ENCODE data around the gene OTULINL.

OTULINL gene

DNA sequence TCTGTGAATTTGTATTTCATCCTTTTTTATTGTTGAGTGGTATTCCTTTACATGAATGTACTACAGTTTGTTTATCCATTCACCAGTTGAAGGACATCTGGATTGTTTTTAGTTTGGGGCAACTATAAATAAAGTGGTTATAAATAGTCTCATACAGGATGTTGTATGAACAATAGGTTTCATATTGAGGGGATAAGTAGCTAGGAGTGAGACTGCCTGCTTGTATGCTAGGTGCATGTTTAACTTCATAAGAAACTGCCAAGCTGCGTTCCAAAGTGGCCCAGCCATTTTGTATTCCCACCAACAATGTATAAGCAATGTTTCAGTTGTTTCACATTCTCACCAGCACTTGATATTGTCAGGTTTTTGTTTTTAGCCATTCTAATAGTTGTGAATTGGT, 21.5 kb downstream of the OTULINL start:
- DNase-seq: no peak

DNA sequence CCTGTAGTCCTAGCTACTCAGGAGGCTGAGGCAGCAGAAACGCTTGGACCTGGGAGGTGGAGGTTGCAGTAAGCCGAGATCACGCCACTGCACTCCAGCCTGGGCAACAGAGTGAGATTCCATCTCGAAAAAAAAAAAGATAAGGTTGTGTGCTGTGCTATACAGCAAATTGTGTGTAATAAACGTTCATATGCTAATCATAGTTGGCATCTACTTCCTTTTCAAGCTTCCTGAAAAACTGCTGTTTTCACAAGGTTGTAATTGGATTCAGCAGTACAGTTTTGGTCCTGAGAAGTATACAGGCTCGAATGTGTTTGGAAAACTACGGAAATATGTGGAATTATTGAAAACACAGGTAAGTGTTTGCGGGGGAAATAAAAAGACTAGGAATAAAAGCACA, 25.5 kb downstream of the OTULINL start:
- no peak for DNase-seq

- DNase-seq: peak; percentile 35
Observed at GRCh38 chr5:14608169-14608568, 26.6 kb downstream of the OTULINL start.

- DNase-seq: no peak
Observed at GRCh38 chr5:14611737-14612136, 30.1 kb downstream of the OTULINL start.

DNA sequence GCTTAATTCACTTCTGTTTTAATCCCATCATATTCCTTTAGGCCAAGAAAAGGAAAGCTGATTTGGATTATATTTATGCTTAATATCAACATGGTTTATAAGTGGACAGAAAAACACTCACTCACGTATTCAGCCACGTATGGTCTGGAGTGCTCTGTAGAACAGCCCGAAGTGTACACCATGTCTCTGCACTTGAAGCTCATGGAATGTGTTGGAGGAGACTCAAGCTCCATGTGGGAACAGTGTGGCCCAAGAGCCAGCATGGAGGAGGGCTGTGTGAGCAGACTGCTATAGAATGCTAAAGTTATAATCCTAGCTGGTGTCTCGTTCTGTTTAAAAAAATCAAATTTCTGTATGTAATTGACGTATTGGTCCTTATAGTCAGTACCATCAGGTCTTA, 32.9 kb downstream of the OTULINL start:
- no peak for DNase-seq

DNA sequence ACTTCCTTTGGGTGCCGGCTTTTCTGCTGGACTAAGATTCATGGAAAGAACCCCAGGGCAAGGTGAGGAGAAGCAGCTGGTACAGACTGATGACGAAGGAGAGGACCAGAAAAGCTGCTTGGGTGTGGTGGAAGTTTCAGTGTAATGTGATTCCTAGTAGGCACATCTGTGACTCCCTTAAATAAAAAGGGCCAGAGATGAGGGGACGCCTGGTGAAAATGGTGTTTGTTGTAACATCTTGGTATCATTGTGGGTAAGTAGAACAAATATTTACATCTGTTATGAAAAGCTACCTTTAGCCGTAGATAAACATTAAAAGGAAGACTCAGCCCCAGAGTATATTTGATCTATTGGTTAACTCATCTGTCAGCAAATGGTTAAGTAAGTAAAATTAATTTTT, 33.8 kb downstream of the OTULINL start:
- no peak for DNase-seq

DNA sequence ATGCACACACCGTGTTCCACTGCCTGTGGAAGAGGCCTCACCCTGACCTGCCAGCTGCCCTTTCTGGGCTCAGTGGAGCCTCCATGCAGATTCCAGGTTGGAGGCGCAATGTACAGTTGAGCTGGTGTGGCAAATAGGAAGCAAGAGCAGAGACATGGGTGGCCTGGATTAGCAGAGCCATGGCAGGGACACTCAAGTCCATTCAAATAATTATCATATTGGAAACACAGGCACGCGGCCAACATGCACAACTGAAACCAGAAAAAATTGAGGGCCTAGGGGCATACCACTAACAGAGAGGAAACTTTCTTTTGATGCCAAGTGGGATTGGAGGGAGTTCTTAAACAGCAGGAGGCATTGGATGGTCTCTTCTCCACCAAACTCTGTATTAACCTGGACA, 35.8 kb downstream of the OTULINL start:
- DNase-seq: no peak

- no peak for DNase-seq
Observed at GRCh38 chr5:14627270-14627669, 45.7 kb downstream of the OTULINL start.

- DNase-seq: peak; percentile 42
Observed at GRCh38 chr5:14628346-14628745, 46.8 kb downstream of the OTULINL start.

DNA sequence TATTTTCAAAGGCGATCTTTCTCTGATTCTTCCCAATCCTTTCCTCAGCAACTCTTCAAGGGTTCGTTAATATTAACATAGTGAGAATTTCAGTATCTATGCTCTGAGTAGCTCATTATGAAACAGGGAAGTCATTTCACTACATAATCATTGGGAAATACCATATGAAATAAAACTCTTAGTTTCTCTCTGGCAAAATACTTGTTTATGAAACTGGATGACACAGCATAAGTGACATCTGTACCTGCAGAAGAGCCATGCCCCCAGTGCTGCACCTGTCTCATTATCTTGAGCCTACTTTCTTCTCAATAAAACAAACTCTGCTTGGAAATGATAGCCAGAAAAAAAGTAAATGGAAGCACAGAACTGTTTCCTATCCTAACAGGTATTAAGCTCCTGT, 49.1 kb downstream of the OTULINL start:
- DNase-seq: peak; percentile 14

DNA sequence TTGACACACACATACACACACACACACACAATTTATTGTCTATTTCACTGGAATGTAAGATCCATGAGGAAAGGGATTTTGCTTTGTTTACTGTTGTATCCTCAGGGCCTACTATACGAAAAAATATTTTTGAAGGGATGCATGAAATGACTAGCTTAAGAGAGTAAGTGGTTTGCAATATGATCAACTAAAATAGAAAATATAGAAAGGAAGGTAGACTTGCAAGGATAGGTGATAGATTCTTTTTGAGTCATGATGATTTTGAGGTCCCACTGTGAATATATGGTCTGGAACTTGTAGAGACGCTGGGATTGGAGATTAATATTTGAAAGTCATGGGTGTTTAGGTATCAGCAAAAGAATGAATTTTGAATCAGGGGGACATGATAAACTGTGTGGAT, 54.1 kb downstream of the OTULINL start:
- no peak for DNase-seq

GRCh38 chr5:14640765-14641164, 59.2 kb downstream of the OTULINL start:
- DNase-seq: no peak

- no peak for DNase-seq
Observed at GRCh38 chr5:14644623-14645237, 63.1 kb downstream of the OTULINL start.

- DNase-seq: peak; percentile 36
Observed at GRCh38 chr5:14650052-14650451, 68.5 kb downstream of the OTULINL start.

DNA sequence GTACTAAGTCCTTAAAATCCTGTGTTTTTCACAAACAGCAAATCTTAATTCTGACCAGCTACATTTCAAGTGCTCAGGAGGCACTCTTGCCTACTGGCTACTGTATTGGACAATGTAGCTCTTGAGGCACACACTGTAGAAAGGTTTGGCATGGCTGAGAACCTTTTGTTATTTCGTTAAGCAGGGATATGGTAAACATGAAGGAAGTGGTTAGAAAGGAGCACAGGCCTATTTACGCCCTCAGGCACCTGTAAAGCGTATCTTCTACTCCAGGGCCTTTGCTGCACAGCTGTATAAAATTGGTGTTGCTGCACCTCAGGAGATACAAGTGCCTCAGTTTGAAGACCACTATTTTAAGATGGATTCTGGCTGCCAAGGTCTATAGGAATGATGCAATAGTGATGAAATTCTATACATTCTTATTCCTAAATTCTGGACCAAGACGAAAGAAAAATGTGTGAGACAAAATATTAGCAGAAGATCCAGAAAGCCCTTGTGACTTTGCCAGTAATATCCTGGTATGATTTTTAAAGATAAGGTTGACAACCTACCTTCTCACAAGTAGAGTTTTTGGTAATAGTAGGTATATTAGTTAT, 73.7 kb downstream of the OTULINL start:
- no peak for DNase-seq

DNA sequence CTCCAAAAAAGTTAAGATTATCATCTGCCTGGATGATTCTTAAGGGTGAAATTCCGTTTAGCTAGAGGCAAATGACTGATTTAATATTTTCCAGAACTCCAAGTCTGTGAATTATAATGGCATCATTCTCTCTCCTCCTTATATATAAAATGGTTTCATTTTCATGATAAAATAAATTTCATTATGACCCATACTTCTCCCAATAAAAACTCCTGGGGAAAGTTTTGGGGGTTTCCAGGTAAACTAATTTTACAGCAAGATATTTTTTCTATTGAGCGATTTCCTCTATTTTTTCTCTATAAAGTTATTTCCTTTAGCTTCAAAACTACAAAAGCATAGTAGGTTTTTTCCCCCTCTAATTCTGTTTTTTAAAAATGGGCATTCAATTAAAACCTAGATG, 75.3 kb downstream of the OTULINL start:
- no peak for DNase-seq

GRCh38 chr5:14659821-14660607, 78.4 kb downstream of the OTULINL start:
- DNase-seq: no peak

GRCh38 chr5:14660833-14661232, 79.2 kb downstream of the OTULINL start:
- DNase-seq: no peak
